Spinal cord (tissue), 10 donors: ENCODE data around the gene LSM4. TPM values are rescaled to one million over a fixed set of nuclear protein-coding genes. Genes with fewer than 3 reads are reported as not detected.
A peak's percentile ranks its signal among the peaks of the same experiment; 100 is the strongest.

ENCODE experiments used
- DNase-seq, 6 donors: peaks; one replicate each; pipeline versions ENCODE4 v3.0.0 to v3.0.0-alpha.2; 2013 to 2015; ENCODE audit warnings: low spot score in 6 of 6, low read depth in 4 of 6
- H3K27ac ChIP-seq: one replicate; pipeline ENCODE4 v1.5.1; 2013; ENCODE audit warnings: low read depth, low read length, control low read depth
- H3K27me3 ChIP-seq: one replicate; pipeline ENCODE4 v1.6.1; 2013; ENCODE audit warnings: low read length; ENCODE audit not compliant: control insufficient read depth, insufficient read depth
- H3K36me3 ChIP-seq: one replicate; pipeline ENCODE4 v1.6.1; 2013; ENCODE audit warnings: low read length; ENCODE audit not compliant: control insufficient read depth, insufficient read depth
- H3K4me1 ChIP-seq: one replicate; pipeline ENCODE4 v1.6.1; 2013; ENCODE audit warnings: low read length; ENCODE audit not compliant: control insufficient read depth, insufficient read depth
- H3K4me3 ChIP-seq: one replicate; pipeline ENCODE4 v1.5.1; 2013; ENCODE audit warnings: low read depth, low read length, control low read depth
- H3K9me3 ChIP-seq: one replicate; pipeline ENCODE4 v1.6.1; 2013; ENCODE audit warnings: low read length; ENCODE audit not compliant: control insufficient read depth, insufficient read depth
- WGBS: methylation state at CpG from one replicate; pipeline ENCODE4 v1.1.5; 2013; ENCODE audit warnings: missing lambda C conversion rate; ENCODE audit not compliant: insufficient coverage; 5-methylcytosine and 5-hydroxymethylcytosine counted together
- polyA plus RNA-seq, 2 donors: library from polyadenylated mRNA; unstranded; fragments of 120-200 nt; gene quantifications; one replicate each; pipeline ENCODE4 v1.2.1, GENCODE V29; 2013; ENCODE audit not compliant: insufficient read length in 2 of 2
- small RNA-seq: library from RNA; depleted of rRNA; stranded (forward); fragments of <200 nt; gene quantifications from one replicate; pipeline ENCODE3, GENCODE V24; 2014; ENCODE audit warnings: low replicate concordance
- total RNA-seq, 2 donors: library from RNA; depleted of rRNA in 1 of 2; stranded (reverse); fragments of 120-200 nt in 1 of 2; fragments of >200 nt in 1 of 2; gene quantifications; one replicate each; pipeline versions ENCODE4 v1.2.3 to v1.2.4, GENCODE V29; 2013 to 2014
- donor health status: healthy.

LSM4 gene
- total and polyA plus RNA-seq, 4 donors = 69.4 to 120 (median 105) TPM

DNA sequence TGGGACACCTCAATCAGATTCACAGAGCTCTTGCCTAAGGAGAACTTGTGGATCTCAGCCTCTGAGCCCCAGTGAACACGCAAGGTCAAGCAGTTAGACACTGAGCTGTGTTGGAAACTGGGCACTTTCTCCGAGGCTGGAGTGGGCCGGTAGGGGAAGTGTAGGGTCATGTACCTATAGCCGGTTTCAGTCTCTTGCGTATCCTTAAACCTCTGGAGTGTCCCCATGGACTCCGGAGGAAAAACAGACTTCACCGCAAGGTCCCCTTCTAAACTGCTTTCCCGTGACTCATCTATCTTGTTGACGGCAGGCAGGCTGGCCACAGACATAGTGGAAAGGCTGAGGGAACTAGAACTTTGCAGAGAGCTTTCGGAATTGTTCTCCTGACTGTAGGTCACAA lies 60.0 kb downstream of the LSM4 start:
- H3K27ac ChIP-seq = no peak overlapping the region
- WGBS = 98% methylated on average over 10 of the region's 10 CpGs

DNA sequence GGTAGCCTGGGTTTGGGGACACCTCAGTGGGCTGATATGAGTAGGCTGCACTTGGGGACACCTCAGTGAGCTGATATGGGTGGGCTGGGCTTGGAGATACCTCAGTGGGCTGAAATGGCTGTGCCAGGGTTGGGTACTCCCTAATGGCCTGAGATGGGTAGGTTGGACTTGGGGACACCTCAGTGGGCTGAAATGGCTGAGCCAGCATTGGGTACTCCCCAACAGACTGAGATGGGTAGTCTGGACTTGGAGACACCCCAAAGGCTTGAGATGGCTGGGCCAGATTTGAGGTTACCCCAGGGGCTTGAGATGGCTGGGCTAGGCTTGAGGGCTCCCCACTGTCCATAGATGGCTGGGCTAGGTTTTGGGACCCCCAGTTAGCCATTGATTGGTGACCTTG lies 60.7 kb downstream of the LSM4 start:
- Histone ChIP-seq H3K9me3 (no peaks in the 10 kb centered on the region), H3K36me3 (peaks cover 92% of the 10 kb centered on the region), H3K27me3 (no peaks in the 10 kb centered on the region), H3K4me3 (no peak overlapping the region), H3K27ac (no peak overlapping the region), H3K4me1 (no peaks in the 10 kb centered on the region)
- DNase-seq = no peak

More for the DNA sequence above, 60.0 kb downstream of the LSM4 start:
- no peaks in the 10 kb centered on the region for H3K9me3 ChIP-seq
- peaks cover 92% of the 10 kb centered on the region for H3K36me3 ChIP-seq
- H3K4me1 ChIP-seq = no peaks in the 10 kb centered on the region
- H3K4me3 ChIP-seq = no peak overlapping the region
- no peak for DNase-seq
- H3K27me3 ChIP-seq = no peaks in the 10 kb centered on the region

DNA sequence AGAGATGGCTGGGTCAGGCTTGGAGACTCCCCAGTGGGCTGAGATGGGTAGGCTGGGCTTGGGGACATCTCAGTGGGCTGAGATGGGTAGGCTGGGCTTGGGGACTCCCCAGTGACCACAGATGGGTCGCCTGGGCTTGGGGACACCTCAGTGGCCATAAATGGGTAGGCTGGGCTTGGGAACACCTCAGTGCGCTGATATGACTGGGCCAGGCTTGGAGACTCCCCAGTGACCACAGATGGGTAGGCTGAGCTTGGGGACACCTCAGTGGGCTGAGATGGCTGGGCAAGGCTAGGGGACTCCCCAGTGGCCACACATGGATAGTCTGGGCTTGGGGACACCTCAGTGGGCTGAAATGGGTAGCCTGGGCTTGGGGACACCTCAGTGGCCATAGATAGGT lies 61.4 kb downstream of the LSM4 start:
- Histone ChIP-seq H3K36me3 (peaks cover 92% of the 10 kb centered on the region), H3K27me3 (no peaks in the 10 kb centered on the region), H3K4me1 (no peaks in the 10 kb centered on the region), H3K27ac (no peak overlapping the region), H3K9me3 (no peaks in the 10 kb centered on the region), H3K4me3 (no peak overlapping the region)
- DNase-seq = no peak
- 96% methylated on average over 2 of the region's 2 CpGs for WGBS

DNA sequence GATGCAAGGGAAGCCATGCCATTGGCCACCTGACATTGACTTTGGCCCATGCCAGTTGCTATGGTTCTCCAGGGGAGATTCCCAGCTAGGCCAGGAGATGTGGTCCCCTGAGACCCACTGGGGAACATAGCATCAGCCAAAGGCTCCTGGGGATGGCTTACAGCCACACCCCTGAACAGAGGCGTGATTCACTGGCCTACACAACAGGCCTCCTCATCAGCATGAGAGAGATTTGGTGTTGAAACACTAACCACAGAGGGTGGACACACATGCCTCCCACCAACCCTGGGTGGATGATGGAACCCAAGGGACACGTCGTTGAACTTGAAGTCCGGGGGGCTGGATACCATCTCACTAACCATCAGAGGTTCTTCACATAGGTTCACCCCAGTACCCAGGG lies 63.0 kb downstream of the LSM4 start:
- Histone ChIP-seq H3K9me3 (no peaks in the 10 kb centered on the region), H3K4me1 (peaks cover 5% of the 10 kb centered on the region), H3K36me3 (peaks cover 77% of the 10 kb centered on the region), H3K27me3 (peaks cover 5% of the 10 kb centered on the region), H3K4me3 (no peak overlapping the region), H3K27ac (no peak overlapping the region)
- WGBS = 95% methylated on average over 3 of the region's 4 CpGs
- DNase-seq = peak in 1 of 6 donors; percentile 4

DNA sequence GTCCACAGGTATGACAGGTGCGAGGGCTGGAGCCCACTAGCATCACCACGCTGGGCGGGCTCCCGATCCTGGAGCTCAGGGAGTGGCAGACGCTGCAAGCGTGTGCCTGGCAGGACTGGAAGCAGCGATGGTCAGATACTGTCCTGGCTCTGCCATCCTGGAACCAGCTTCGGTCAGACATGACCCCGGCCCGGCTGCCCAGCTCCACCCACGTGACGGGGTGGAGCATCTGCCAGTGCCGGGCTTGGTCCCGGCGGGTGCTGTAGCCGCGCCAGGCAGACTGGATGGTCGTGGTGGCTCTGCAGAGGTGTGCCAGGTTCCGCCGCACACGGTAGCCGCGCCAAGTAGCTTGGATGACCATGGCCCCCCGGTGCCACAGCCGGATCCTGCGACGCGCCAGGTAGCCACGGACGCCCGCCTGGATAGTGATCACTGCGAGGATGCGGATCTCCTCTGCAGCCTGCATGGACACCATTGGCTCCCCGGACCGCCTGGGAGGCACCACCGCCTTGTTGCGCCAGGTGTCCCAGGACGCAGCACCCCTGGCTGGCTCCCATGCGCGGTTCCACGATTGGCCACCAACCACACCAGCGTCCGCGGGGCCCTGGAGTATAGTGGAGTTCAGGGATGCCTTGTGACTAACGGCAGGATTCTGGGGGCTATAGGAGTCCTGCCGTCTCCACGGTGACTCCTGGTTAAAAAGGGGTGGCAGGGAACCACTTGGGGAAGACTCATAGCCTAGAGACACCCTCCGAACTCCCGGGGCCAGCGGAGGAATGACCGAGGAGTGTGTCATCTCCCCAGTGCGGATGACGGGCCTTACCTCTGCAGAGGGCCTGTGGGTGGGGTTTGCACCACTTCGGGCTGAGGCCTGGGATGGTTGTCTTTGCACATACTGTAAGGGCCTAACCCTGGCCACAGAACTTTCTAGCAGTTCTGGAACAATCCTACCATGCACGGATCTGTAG lies 65.1 kb downstream of the LSM4 start:
- Histone ChIP-seq H3K27ac (no peak overlapping the region), H3K4me3 (no peak overlapping the region), H3K27me3 (peaks cover 14% of the 10 kb centered on the region), H3K4me1 (peaks cover 6% of the 10 kb centered on the region), H3K9me3 (no peaks in the 10 kb centered on the region), H3K36me3 (peaks cover 57% of the 10 kb centered on the region)
- 89% methylated on average over 50 of the region's 55 CpGs for WGBS
- DNase-seq = no peak

Small RNAs within 50 kb of the gene (small RNA-seq; reads per million reads assigned to genes)
- gene MIR3188 (0.22 reads per million, percentile 11 among the genes with 10 or more reads in this experiment), gene RN7SL513P (not detected), gene RPL39P38 (not detected)

Other genes starting within 250 kb of the LSM4 start
- under 1 TPM; 0.40 to 0.50 TPM for gene IL12RB1, start 236.1 kb downstream of the LSM4 start, total RNA-seq
- under 1 TPM; 0.66 to 0.93 TPM for gene IL12RB1, start 236.1 kb downstream of the LSM4 start, polyA plus RNA-seq
- 1 to 10 TPM; 5.8 to 8.9 TPM for gene MAST3, start 225.3 kb downstream of the LSM4 start, total RNA-seq
- gene MAST3, start 225.3 kb downstream of the LSM4 start, polyA plus RNA-seq = 10 to 100 TPM; 17.3 to 22.0 TPM
- 10 to 100 TPM; 14.1 to 37.2 TPM for gene PIK3R2, start 169.9 kb downstream of the LSM4 start, total RNA-seq
- gene PIK3R2, start 169.9 kb downstream of the LSM4 start, polyA plus RNA-seq = 100 to 1,000 TPM; 115 to 134 TPM
- 10 to 100 TPM; 10.3 to 14.6 TPM for gene IFI30, start 149.3 kb downstream of the LSM4 start, total RNA-seq
- gene IFI30, start 149.3 kb downstream of the LSM4 start, polyA plus RNA-seq = 1 to 10 TPM; 1.9 to 2.8 TPM
- gene MPV17L2, start 129.9 kb downstream of the LSM4 start, total RNA-seq = 10 to 100 TPM in 1 of 2 donors, 1 to 10 TPM in 1; 4.7 to 10.4 TPM
- gene MPV17L2, start 129.9 kb downstream of the LSM4 start, polyA plus RNA-seq = 10 to 100 TPM; 13.8 to 14.7 TPM
- 10 to 100 TPM; 26.7 to 86.6 TPM for gene RAB3A, start 119.0 kb downstream of the LSM4 start, total RNA-seq
- 100 to 1,000 TPM; 336 to 342 TPM for gene RAB3A, start 119.0 kb downstream of the LSM4 start, polyA plus RNA-seq
- gene PDE4C, start 96.6 kb downstream of the LSM4 start, total RNA-seq = 1 to 10 TPM in 1 of 2 donors, under 1 TPM in 1; 0.88 to 2.6 TPM
- gene PDE4C, start 96.6 kb downstream of the LSM4 start, polyA plus RNA-seq = 1 to 10 TPM; 1.1 to 1.7 TPM
- gene IQCN, start 48.6 kb downstream of the LSM4 start, total RNA-seq = 1 to 10 TPM in 1 of 2 donors, under 1 TPM in 1; 0.59 to 4.4 TPM
- gene IQCN, start 48.6 kb downstream of the LSM4 start, polyA plus RNA-seq = 1 to 10 TPM; 5.0 to 9.0 TPM
- gene JUND, start 41.5 kb downstream of the LSM4 start, total RNA-seq = 100 to 1,000 TPM in 1 of 2 donors, 10 to 100 TPM in 1; 73.2 to 101 TPM
- 100 to 1,000 TPM; 127 to 136 TPM for gene JUND, start 41.5 kb downstream of the LSM4 start, polyA plus RNA-seq
- 10 to 100 TPM; 16.2 to 28.4 TPM for gene PGPEP1, start 17.5 kb upstream of the LSM4 start, total RNA-seq
- gene PGPEP1, start 17.5 kb upstream of the LSM4 start, polyA plus RNA-seq = 10 to 100 TPM; 21.5 to 33.5 TPM
- 1 to 10 TPM; 1.7 to 4.2 TPM for gene GDF15, start 63.1 kb upstream of the LSM4 start, total RNA-seq
- 1 to 10 TPM in 1 of 2 donors, under 1 TPM in 1; 0.89 to 2.2 TPM for gene GDF15, start 63.1 kb upstream of the LSM4 start, polyA plus RNA-seq
- gene LRRC25, start 74.5 kb upstream of the LSM4 start, total RNA-seq = 1 to 10 TPM; 1.8 to 2.4 TPM
- 1 to 10 TPM; 1.3 to 1.4 TPM for gene LRRC25, start 74.5 kb upstream of the LSM4 start, polyA plus RNA-seq
- gene SSBP4, start 96.3 kb upstream of the LSM4 start, total RNA-seq = 100 to 1,000 TPM in 1 of 2 donors, 10 to 100 TPM in 1; 33.5 to 101 TPM
- gene SSBP4, start 96.3 kb upstream of the LSM4 start, polyA plus RNA-seq = 100 to 1,000 TPM; 154 to 166 TPM
- 10 to 100 TPM; 51.0 to 100.0 TPM for gene ISYNA1, start 115.1 kb upstream of the LSM4 start, total RNA-seq
- 100 to 1,000 TPM; 127 to 180 TPM for gene ISYNA1, start 115.1 kb upstream of the LSM4 start, polyA plus RNA-seq
- 1 to 10 TPM; 7.4 to 7.6 TPM for gene ELL, start 199.0 kb upstream of the LSM4 start, total RNA-seq
- gene ELL, start 199.0 kb upstream of the LSM4 start, polyA plus RNA-seq = 10 to 100 TPM; 10.1 to 11.6 TPM
- 100 to 1,000 TPM; 115 to 196 TPM for gene FKBP8, start 220.5 kb upstream of the LSM4 start, total RNA-seq
- gene FKBP8, start 220.5 kb upstream of the LSM4 start, polyA plus RNA-seq = 100 to 1,000 TPM; 354 to 364 TPM
- 10 to 100 TPM; 28.0 to 51.1 TPM for gene KXD1, start 234.8 kb upstream of the LSM4 start, total RNA-seq
- 10 to 100 TPM; 70.2 to 76.0 TPM for gene KXD1, start 234.8 kb upstream of the LSM4 start, polyA plus RNA-seq
- gene UBA52, start 248.8 kb upstream of the LSM4 start, total RNA-seq = 100 to 1,000 TPM; 660 to 956 TPM
- 100 to 1,000 TPM; 638 to 717 TPM for gene UBA52, start 248.8 kb upstream of the LSM4 start, polyA plus RNA-seq